ENCODE measurements around the gene KRT6B.

- TF ChIP-seq, protein P1, sequence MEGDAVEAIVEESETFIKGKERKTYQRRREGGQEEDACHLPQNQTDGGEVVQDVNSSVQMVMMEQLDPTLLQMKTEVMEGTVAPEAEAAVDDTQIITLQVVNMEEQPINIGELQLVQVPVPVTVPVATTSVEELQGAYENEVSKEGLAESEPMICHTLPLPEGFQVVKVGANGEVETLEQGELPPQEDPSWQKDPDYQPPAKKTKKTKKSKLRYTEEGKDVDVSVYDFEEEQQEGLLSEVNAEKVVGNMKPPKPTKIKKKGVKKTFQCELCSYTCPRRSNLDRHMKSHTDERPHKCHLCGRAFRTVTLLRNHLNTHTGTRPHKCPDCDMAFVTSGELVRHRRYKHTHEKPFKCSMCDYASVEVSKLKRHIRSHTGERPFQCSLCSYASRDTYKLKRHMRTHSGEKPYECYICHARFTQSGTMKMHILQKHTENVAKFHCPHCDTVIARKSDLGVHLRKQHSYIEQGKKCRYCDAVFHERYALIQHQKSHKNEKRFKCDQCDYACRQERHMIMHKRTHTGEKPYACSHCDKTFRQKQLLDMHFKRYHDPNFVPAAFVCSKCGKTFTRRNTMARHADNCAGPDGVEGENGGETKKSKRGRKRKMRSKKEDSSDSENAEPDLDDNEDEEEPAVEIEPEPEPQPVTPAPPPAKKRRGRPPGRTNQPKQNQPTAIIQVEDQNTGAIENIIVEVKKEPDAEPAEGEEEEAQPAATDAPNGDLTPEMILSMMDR (IDR thresholded peaks at IDR 0.05): no peak
- TF ChIP-seq POLR2A (IDR thresholded peaks at IDR 0.05): no peak
Measured at GRCh38 chr12:52480073-52480472, 28.1 kb upstream of the KRT6B start.
